SK-N-SH (cell line): ENCODE measurements around the gene SLC6A16. TPM values are rescaled to one million over a fixed set of nuclear protein-coding genes. Genes with fewer than 3 reads are reported as not detected.

ENCODE experiments used
- CTCF ChIA-PET: fragments of 300-600, 350-600 bp; formaldehyde crosslinking; extraction: SDS; loops from one replicate; lab custom pipeline; 2021; lab: Yijun Ruan, JAX
- POLR2A ChIA-PET: fragments of 350-600 bp; sonication (Branson Sonifier 250); formaldehyde crosslinking; extraction: SDS; loops from one replicate; lab custom pipeline; 2020; ENCODE audit warnings: antibody characterized with exemption, inconsistent platforms; lab: Yijun Ruan, JAX
- DNase-seq: peaks from one replicate; pipeline ENCODE4 v3.0.0; 2012
- H2AFZ ChIP-seq: fragments of 200-600 bp; sonication (generic); 2 replicates; pipeline ENCODE4 v1.8.1; 2016; ENCODE audit warnings: antibody characterized with exemption, mild to moderate bottlenecking, low read depth
- H3F3A ChIP-seq: fragments of 200-600 bp; sonication (generic); replicated peaks from 2 replicates; pipeline ENCODE3; 2016; ENCODE audit warnings: antibody characterized with exemption, mild to moderate bottlenecking; ENCODE audit not compliant: insufficient read depth
- H3K27ac ChIP-seq, 2 experiments: fragments of 200-500 bp in 1 of 2; fragments of 200-600 bp in 1 of 2; sonication (Bioruptor generic) in 1 of 2; sonication (generic), shearing (Covaris generic) in 1 of 2; 2 replicates each; pipeline versions ENCODE4 v1.5.1 to v1.6.1; 2014 to 2016; ENCODE audit warnings: low read depth in 2 of 2, inconsistent platforms in 1 of 2, low read length in 1 of 2, mild to moderate bottlenecking in 1 of 2, mixed read lengths in 1 of 2
- H3K27me3 ChIP-seq: fragments of 200-600 bp; sonication (generic), shearing (Covaris generic); 2 replicates; pipeline ENCODE4 v1.6.1; 2016; ENCODE audit warnings: mixed run types; ENCODE audit not compliant: insufficient read depth
- H3K36me3 ChIP-seq, 2 experiments: fragments of 200-500 bp in 1 of 2; fragments of 200-600 bp in 1 of 2; sonication (Bioruptor generic) in 1 of 2; sonication (generic) in 1 of 2; replicated peaks in 1 of 2; 2 replicates each; pipeline versions ENCODE3 to v1.5.1; 2014 to 2016; ENCODE audit warnings: low read length in 1 of 2, mild to moderate bottlenecking in 1 of 2; ENCODE audit not compliant: insufficient read depth in 2 of 2, control insufficient read depth in 1 of 2
- H3K4me1 ChIP-seq, 2 experiments: fragments of 200-500 bp in 1 of 2; fragments of 200-600 bp in 1 of 2; sonication (Bioruptor generic) in 1 of 2; sonication (generic), shearing (Covaris generic) in 1 of 2; 2 replicates each; pipeline versions ENCODE4 v1.5.1 to v1.6.1; 2014 to 2016; ENCODE audit warnings: low read depth in 1 of 2, low read length in 1 of 2, mixed run types in 1 of 2; ENCODE audit not compliant: insufficient read depth in 2 of 2, control insufficient read depth in 1 of 2
- H3K4me2 ChIP-seq: fragments of 200-600 bp; sonication (generic), shearing (Covaris generic); 2 replicates; pipeline ENCODE4 v1.6.1; 2017; ENCODE audit warnings: mixed run types
- H3K4me3 ChIP-seq, 2 experiments: fragments of 200-500 bp in 1 of 2; fragments of 200-600 bp in 1 of 2; sonication (Bioruptor generic) in 1 of 2; sonication (generic), shearing (Covaris generic) in 1 of 2; 2 replicates each; pipeline versions ENCODE4 v1.5.1 to v1.8.1; 2014 to 2016; ENCODE audit warnings: low read depth in 2 of 2, inconsistent platforms in 1 of 2, low read length in 1 of 2, mild to moderate bottlenecking in 1 of 2, mixed read lengths in 1 of 2, moderate library complexity in 1 of 2
- H3K79me2 ChIP-seq: fragments of 200-600 bp; sonication (generic); 2 replicates; pipeline ENCODE4 v1.8.1; 2017; ENCODE audit warnings: mild to moderate bottlenecking; ENCODE audit not compliant: insufficient read depth
- H3K9ac ChIP-seq: fragments of 200-600 bp; sonication (generic); 2 replicates; pipeline ENCODE4 v1.6.1; 2017; ENCODE audit warnings: mixed run types
- H3K9me2 ChIP-seq: fragments of 200-600 bp; sonication (generic); 2 replicates; pipeline ENCODE4 v1.6.1; 2017; ENCODE audit warnings: mixed run types
- H3K9me3 ChIP-seq: fragments of 200-600 bp; sonication (generic); 2 replicates; pipeline ENCODE4 v1.6.1; 2017; ENCODE audit warnings: mixed run types, mild to moderate bottlenecking, moderate library complexity
- H4K20me1 ChIP-seq: fragments of 200-600 bp; sonication (generic); 2 replicates; pipeline ENCODE4 v1.6.1; 2017; ENCODE audit warnings: mild to moderate bottlenecking, mixed run types; ENCODE audit not compliant: insufficient read depth
- FOXJ3 ChIP-seq: sonication (generic); formaldehyde crosslinking; IDR thresholded peaks from 2 replicates; pipeline ENCODE4 v1.5.1; 2020; ENCODE audit warnings: mild to moderate bottlenecking, missing genetic modification reagents
- GATA2 ChIP-seq: sonication (generic); formaldehyde crosslinking; IDR thresholded peaks from 2 replicates; pipeline ENCODE4 v1.5.0; 2020; ENCODE audit warnings: mild to moderate bottlenecking, missing genetic modification reagents
- MAX ChIP-seq: IDR thresholded peaks from 2 replicates; pipeline ENCODE4 v1.4.0; 2012; ENCODE audit warnings: low read depth
- TAF1 ChIP-seq: IDR thresholded peaks from 2 replicates; pipeline ENCODE4 v1.6.1; 2012; ENCODE audit warnings: low read depth, mild to moderate bottlenecking, low read length, moderate library complexity, borderline replicate concordance
- TEAD4 ChIP-seq: IDR thresholded peaks from 2 replicates; pipeline ENCODE4 v1.4.0; 2012; ENCODE audit warnings: mild to moderate bottlenecking, borderline replicate concordance; ENCODE audit not compliant: insufficient read depth
- USF1 ChIP-seq: IDR thresholded peaks from 2 replicates; pipeline ENCODE4 v1.4.0; 2012; ENCODE audit warnings: low read depth, borderline replicate concordance
- WGBS: methylation state at CpG from one replicate; pipeline ENCODE4 v1.1.6; 2017; ENCODE audit warnings: low lambda C conversion rate; 5-methylcytosine and 5-hydroxymethylcytosine counted together
- polyA plus RNA-seq, 3 experiments: library from polyadenylated mRNA; depleted of rRNA; stranded (reverse); fragments of >200 nt; gene quantifications; 2 replicates each; pipeline ENCODE4 v1.2.3, GENCODE V29; 2012

Gene SLC6A16
- polyA plus RNA-seq, 1 of the 3 experiments (the other 2 are of a cell fraction): 0.33 TPM

DNA sequence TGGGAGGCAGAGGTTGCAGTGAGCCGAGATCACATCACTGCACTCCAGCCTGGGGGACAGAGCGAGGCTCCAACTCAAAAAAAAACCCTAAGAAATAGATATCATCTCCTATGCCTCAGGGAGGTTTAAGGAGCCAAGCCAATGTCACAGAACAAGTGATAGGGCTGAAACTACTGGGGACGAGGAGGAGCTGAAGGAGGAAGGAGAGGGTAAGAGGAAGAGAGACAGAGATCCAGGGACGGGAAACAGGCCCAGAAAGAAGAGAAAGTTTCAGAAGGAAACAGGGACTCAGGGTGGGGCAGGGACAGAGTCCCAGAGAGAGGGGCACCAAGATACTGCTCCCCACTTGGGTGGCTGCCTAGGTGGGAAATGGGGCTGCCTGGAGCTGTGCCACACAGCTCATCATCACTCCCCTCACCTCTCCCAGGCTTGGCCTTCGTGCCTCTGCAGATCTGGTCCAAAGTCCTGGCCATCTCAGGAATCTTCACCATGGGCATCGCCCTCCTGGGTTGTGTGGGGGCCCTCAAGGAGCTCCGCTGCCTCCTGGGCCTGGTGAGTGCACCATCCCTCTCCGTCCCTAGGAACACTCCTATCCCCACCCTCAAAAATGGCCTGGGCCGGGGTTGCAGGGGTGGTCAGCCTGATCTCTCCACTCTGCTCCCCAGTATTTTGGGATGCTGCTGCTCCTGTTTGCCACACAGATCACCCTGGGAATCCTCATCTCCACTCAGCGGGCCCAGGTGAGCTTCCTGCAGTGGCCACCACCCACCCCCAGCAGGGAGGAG, 11.7 kb upstream of the SLC6A16 start:
- WGBS: 89% methylated on average over 8 of the region's 10 CpGs
- CTCF ChIA-PET: no interaction called here
- no peak for DNase-seq

GRCh38 chr19:49335784-49336481, 10.9 kb upstream of the SLC6A16 start:
- Histone ChIP-seq H4K20me1 (peaks cover 2% of the 10 kb centered on the region; the same call in 1 of the 2 replicates), H3K4me3 (no peak overlapping the region), H3F3A (peaks cover 2% of the 10 kb centered on the region), H3K27me3 (no peaks in the 10 kb centered on the region), H3K36me3 (peaks cover 0 to 2% of the 10 kb centered on the region in 2 experiments), H3K9me2 (no peaks in the 10 kb centered on the region), H3K4me2 (no peak overlapping the region), H3K79me2 (no peaks in the 10 kb centered on the region), H3K9me3 (no peaks in the 10 kb centered on the region), H2AFZ (no peak overlapping the region), H3K4me1 (peaks cover 0 to 6% of the 10 kb centered on the region in 2 experiments; a peak in 1 of 4 replicates), H3K9ac (no peak overlapping the region), H3K27ac (no peak overlapping the region)
- POLR2A ChIA-PET: no interaction called here
- CTCF ChIA-PET: no interaction called here
- no peak for TF ChIP-seq MAX
- no peak for TF ChIP-seq GATA2
- no peak for TF ChIP-seq FOXJ3 (CRISPR knock-in tag)
- no peak for TF ChIP-seq TEAD4
- no peak for TF ChIP-seq TAF1
- WGBS: 76% methylated on average over 14 of the region's 14 CpGs
- no peak for DNase-seq

More for the DNA sequence above, 11.7 kb upstream of the SLC6A16 start:
- Histone ChIP-seq H3K4me2 (no peak overlapping the region), H2AFZ (no peak overlapping the region), H4K20me1 (peaks cover 2% of the 10 kb centered on the region; the same call in 1 of the 2 replicates), H3F3A (peaks cover 2% of the 10 kb centered on the region), H3K36me3 (peaks cover 0 to 9% of the 10 kb centered on the region in 2 experiments), H3K27ac (no peak overlapping the region), H3K4me3 (no peak overlapping the region), H3K4me1 (peaks cover 0 to 6% of the 10 kb centered on the region in 2 experiments; a peak in 1 of 4 replicates), H3K79me2 (no peaks in the 10 kb centered on the region), H3K9ac (no peak overlapping the region), H3K9me2 (no peaks in the 10 kb centered on the region), H3K9me3 (no peaks in the 10 kb centered on the region), H3K27me3 (no peaks in the 10 kb centered on the region)
- POLR2A ChIA-PET: no interaction called here
- TF ChIP-seq USF1: no peak
